ENCODE results near the gene DLG2. TPM values are rescaled to one million over a fixed set of nuclear protein-coding genes. Genes with fewer than 3 reads are reported as not detected.

DLG2 gene
- total and polyA plus RNA-seq, 9 donors = 2.5 to 20.7 (median 12.0) TPM

DNA sequence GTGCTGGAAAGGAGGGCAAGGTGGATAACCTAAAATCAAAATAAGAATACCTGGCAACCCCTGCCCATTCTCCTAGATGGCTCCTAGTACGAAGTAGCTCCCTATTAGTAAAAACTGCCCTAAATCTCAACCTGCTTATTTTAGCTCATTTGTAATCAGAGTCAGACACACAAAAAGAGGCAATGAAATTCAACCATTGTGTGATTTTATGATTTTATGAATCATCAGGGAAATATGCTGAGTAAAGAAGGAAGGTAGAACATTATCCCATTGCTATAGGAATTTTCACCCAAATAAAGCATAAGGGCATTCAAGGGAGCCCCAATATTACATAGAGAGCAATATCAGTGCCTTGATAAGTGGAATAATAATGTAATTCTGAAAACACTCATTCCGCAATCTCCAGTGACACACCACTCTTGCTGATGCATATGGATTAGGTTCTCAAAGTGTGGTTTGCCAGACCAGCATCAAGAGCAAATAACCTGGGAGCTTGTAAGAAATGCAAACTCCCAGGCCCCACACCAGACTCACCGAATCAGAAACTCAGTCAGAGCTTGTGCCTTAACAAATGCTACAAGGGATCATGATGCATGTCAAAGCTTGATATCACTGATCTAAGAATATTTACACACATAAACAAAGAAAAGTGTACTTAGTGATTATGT lies 789.6 kb downstream of the DLG2 start:
- intact Hi-C loops (cut with DNase I) = no loop called here
- no peak overlapping the region for H3K4me3 ChIP-seq
- no peaks in the 10 kb centered on the region for H3K36me3 ChIP-seq
- no peaks in the 10 kb centered on the region for H3K27me3 ChIP-seq
- 95 to 97% (median 95%) methylated on average over 3 of the region's 3 CpGs for WGBS, 3 donors
- TF ChIP-seq, protein P1, sequence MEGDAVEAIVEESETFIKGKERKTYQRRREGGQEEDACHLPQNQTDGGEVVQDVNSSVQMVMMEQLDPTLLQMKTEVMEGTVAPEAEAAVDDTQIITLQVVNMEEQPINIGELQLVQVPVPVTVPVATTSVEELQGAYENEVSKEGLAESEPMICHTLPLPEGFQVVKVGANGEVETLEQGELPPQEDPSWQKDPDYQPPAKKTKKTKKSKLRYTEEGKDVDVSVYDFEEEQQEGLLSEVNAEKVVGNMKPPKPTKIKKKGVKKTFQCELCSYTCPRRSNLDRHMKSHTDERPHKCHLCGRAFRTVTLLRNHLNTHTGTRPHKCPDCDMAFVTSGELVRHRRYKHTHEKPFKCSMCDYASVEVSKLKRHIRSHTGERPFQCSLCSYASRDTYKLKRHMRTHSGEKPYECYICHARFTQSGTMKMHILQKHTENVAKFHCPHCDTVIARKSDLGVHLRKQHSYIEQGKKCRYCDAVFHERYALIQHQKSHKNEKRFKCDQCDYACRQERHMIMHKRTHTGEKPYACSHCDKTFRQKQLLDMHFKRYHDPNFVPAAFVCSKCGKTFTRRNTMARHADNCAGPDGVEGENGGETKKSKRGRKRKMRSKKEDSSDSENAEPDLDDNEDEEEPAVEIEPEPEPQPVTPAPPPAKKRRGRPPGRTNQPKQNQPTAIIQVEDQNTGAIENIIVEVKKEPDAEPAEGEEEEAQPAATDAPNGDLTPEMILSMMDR (IDR thresholded peaks at IDR 0.05) = no peak
- TF ChIP-seq POLR2A (IDR thresholded peaks at IDR 0.05) (no peak), EP300 (IDR thresholded peaks at IDR 0.05) (no peak)
- DNase-seq = no peak
- H3K27ac ChIP-seq = no peak overlapping the region
- H3K9me3 ChIP-seq = no peaks in the 10 kb centered on the region
- no peaks in the 10 kb centered on the region for H3K4me1 ChIP-seq (ENCODE audit: insufficient read depth)

DNA sequence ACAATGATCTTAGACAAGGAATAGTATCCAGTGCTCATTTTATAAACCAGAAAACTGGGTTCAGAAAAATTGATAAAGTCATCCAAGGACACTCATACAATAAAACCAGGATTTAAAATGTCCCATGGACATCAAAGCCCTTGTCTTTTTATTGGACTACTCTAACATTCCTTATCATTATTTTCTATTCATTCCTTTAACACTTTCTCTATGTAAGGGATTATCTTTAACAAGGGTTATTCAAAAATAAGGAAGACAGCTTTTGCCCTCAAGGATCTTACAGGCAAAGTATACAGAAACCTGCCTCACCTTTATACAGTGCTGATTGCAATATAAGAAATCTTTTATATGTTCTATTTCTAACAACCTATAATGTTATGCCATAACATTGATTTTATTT lies 790.8 kb downstream of the DLG2 start:
- Histone ChIP-seq H3K27ac (no peak overlapping the region), H3K27me3 (no peaks in the 10 kb centered on the region), H3K36me3 (no peaks in the 10 kb centered on the region), H3K9me3 (no peaks in the 10 kb centered on the region), H3K4me1 (ENCODE audit: insufficient read depth) (no peaks in the 10 kb centered on the region), H3K4me3 (no peak overlapping the region)
- TF ChIP-seq EP300 (IDR thresholded peaks at IDR 0.05) (no peak), POLR2A (IDR thresholded peaks at IDR 0.05) (no peak)
- TF ChIP-seq, protein P1 (IDR thresholded peaks at IDR 0.05) = no peak
- intact Hi-C loops (cut with DNase I) = no loop called here
- DNase-seq = no peak

DNA sequence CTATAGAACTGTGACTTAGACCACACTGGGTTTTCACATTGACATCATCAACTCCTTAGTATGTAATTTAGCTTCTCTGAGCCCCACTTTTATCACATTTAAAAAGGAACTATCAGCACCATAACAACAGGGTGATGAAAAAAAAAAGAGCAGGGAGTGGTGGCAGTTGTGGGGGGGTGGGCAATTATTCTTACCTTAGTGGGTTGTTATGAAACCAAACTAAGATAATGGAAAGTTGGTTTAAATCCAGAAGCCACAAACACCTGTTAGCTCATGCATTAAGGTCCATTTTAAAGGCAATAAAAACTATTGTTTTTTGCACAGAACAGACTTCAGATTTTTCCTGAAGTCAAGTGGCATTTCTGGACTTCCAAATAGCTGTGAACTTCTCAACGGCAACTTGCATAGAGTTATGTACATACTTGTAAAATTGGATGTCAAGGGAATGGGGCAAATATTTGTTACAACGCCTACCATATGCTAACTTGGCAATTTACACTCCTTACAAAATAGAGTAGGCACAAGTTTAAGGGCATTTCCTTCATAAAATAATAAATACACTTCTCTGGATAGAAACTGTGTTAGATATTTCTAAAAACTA lies 793.6 kb downstream of the DLG2 start:
- H3K4me3 ChIP-seq = no peak overlapping the region
- H3K9me3 ChIP-seq = no peaks in the 10 kb centered on the region
- no peak for DNase-seq
- no peak for TF ChIP-seq EP300 (IDR thresholded peaks at IDR 0.05)
- no peak for TF ChIP-seq POLR2A (IDR thresholded peaks at IDR 0.05)
- TF ChIP-seq, protein P1 (IDR thresholded peaks at IDR 0.05) = no peak
- no peaks in the 10 kb centered on the region for H3K36me3 ChIP-seq
- H3K27ac ChIP-seq = no peak overlapping the region
- H3K27me3 ChIP-seq = no peaks in the 10 kb centered on the region
- 51 to 68% (median 54%) methylated on average over 2 of the region's 2 CpGs for WGBS, 3 donors
- H3K4me1 ChIP-seq (ENCODE audit: insufficient read depth) = no peaks in the 10 kb centered on the region
- intact Hi-C loops (cut with DNase I) = no loop called here

DNA sequence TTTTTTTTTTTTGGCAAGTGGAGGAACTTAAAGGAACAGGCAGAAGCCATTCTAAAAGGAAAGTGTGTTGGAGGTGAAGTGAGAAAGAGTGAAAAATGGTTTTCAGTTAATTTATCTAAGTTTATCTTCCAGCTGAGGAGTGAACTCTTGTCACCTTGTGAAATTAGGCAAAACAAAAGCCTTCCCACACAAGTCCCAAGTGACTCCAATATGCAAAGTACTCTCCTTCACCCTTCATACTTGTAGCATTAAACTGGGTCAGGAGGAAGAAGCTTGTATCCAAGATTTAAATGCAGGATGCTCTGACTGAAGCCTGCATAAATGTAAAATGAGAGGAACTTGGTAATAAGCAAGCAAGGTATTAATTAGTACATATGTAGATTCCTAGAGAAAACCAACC lies 796.8 kb downstream of the DLG2 start:
- intact Hi-C loops (cut with DNase I) = no loop called here
- Histone ChIP-seq H3K27ac (no peak overlapping the region), H3K4me1 (ENCODE audit: insufficient read depth) (no peaks in the 10 kb centered on the region), H3K4me3 (no peak overlapping the region), H3K27me3 (no peaks in the 10 kb centered on the region), H3K36me3 (no peaks in the 10 kb centered on the region), H3K9me3 (no peaks in the 10 kb centered on the region)
- TF ChIP-seq EP300 (IDR thresholded peaks at IDR 0.05) (no peak), POLR2A (IDR thresholded peaks at IDR 0.05) (no peak)
- TF ChIP-seq, protein P1 (IDR thresholded peaks at IDR 0.05) = no peak
- no peak for DNase-seq

All from ovary (tissue), 9 donors.